HEK293 (cell line): ENCODE measurements around the gene NAT8L.

Source experiments
- AEBP2 ChIP-seq: fragments of 450-650 bp; formaldehyde crosslinking; IDR thresholded peaks from 2 replicates; pipeline ENCODE4 v1.5.1; 2016; ENCODE audit warnings: missing biosample characterization, missing genetic modification characterization, borderline replicate concordance
- BCL6B ChIP-seq: fragments of 450-650 bp; formaldehyde crosslinking; IDR thresholded peaks from 2 replicates; pipeline ENCODE4 v1.5.1; 2017; ENCODE audit warnings: missing biosample characterization, missing genetic modification characterization
- OVOL3 ChIP-seq: fragments of 450-650 bp; formaldehyde crosslinking; IDR thresholded peaks from 2 replicates; pipeline ENCODE4 v1.5.1; 2016; ENCODE audit warnings: missing biosample characterization, missing genetic modification characterization
- PRDM2 ChIP-seq: fragments of 450-650 bp; formaldehyde crosslinking; IDR thresholded peaks from 2 replicates; pipeline ENCODE4 v1.5.1; 2016; ENCODE audit warnings: missing biosample characterization, missing genetic modification characterization, borderline replicate concordance
- SP3 ChIP-seq: fragments of 450-650 bp; formaldehyde crosslinking; IDR thresholded peaks from 2 replicates; pipeline ENCODE4 v1.5.1; 2016; ENCODE audit warnings: missing biosample characterization, missing genetic modification characterization
- TRIM28 ChIP-seq: IDR thresholded peaks from 2 replicates; pipeline ENCODE4 v1.6.1; 2011; ENCODE audit warnings: low read length, control low read depth, borderline replicate concordance
- ZBTB17 ChIP-seq: fragments of 450-650 bp; formaldehyde crosslinking; IDR thresholded peaks from 2 replicates; pipeline ENCODE4 v1.5.1; 2016; ENCODE audit warnings: missing biosample characterization, missing genetic modification characterization
- ZBTB8A ChIP-seq: fragments of 450-650 bp; formaldehyde crosslinking; IDR thresholded peaks from 2 replicates; pipeline ENCODE4 v1.5.1; 2016; ENCODE audit warnings: missing biosample characterization, missing genetic modification characterization
- ZNF114 ChIP-seq: fragments of 450-650 bp; formaldehyde crosslinking; IDR thresholded peaks from 2 replicates; pipeline ENCODE4 v1.5.0; 2017; ENCODE audit warnings: missing biosample characterization, missing genetic modification characterization
- ZNF155 ChIP-seq: fragments of 450-650 bp; formaldehyde crosslinking; IDR thresholded peaks from 2 replicates; pipeline ENCODE4 v1.5.1; 2016; ENCODE audit warnings: missing biosample characterization, missing genetic modification characterization
- ZNF26 ChIP-seq: fragments of 450-650 bp; formaldehyde crosslinking; IDR thresholded peaks from 2 replicates; pipeline ENCODE4 v1.5.1; 2016; ENCODE audit warnings: missing biosample characterization, missing genetic modification characterization
- ZNF292 ChIP-seq: fragments of 450-650 bp; formaldehyde crosslinking; IDR thresholded peaks from 2 replicates; pipeline ENCODE4 v1.5.1; 2016; ENCODE audit warnings: low read depth, missing biosample characterization, missing genetic modification characterization, borderline replicate concordance
- ZNF391 ChIP-seq: fragments of 450-650 bp; formaldehyde crosslinking; IDR thresholded peaks from 2 replicates; pipeline ENCODE4 v1.5.1; 2016; ENCODE audit warnings: low read depth, missing biosample characterization, missing genetic modification characterization, borderline replicate concordance
- ZNF473 ChIP-seq: fragments of 450-650 bp; formaldehyde crosslinking; IDR thresholded peaks from 2 replicates; pipeline ENCODE4 v1.5.1; 2017; ENCODE audit warnings: missing biosample characterization, missing genetic modification characterization
- ZNF513 ChIP-seq: fragments of 450-650 bp; IDR thresholded peaks from 2 replicates; pipeline ENCODE4 v1.5.1; 2018; ENCODE audit warnings: missing biosample characterization, missing genetic modification characterization
- ZSCAN16 ChIP-seq: fragments of 450-650 bp; formaldehyde crosslinking; IDR thresholded peaks from 2 replicates; pipeline ENCODE4 v1.5.1; 2016; ENCODE audit warnings: missing biosample characterization, missing genetic modification characterization

Gene NAT8L

GRCh38 chr4:2042204-2042946 lies 16.8 kb upstream of the NAT8L start (continued):
- TF ChIP-seq ZNF513 (tag by site-specific recombination) (peak; percentile 44; the same call in 1 of the 2 replicates), ZNF391 (tag by site-specific recombination) (no peak), ZNF292 (no peak), ZSCAN16 (tag by site-specific recombination) (no peak), ZNF114 (tag by site-specific recombination) (no peak), PRDM2 (no peak), TRIM28 (no peak), BCL6B (no peak), ZNF473 (tag by site-specific recombination) (no peak), ZBTB17 (tag by site-specific recombination) (no peak), ZNF155 (no peak), ZNF26 (tag by site-specific recombination) (no peak), SP3 (tag by site-specific recombination) (no peak), ZBTB8A (tag by site-specific recombination) (0 out of 2 replicates have a peak, but pooled peaks have one; percentile 43), OVOL3 (tag by site-specific recombination) (no peak), AEBP2 (no peak)
